Smooth muscle cell (in vitro differentiated cells): Measurements from ENCODE around the gene HHIP. TPM values are rescaled to one million over a fixed set of nuclear protein-coding genes. Genes with fewer than 3 reads are reported as not detected.

Experiments used
- DNase-seq: peaks from one replicate; lab custom pipeline; 2025; ENCODE audit not compliant: unreplicated experiment; lab: John Stamatoyannopoulos, UW
- H2AFZ ChIP-seq: fragments of 200-600 bp; sonication (generic); 2 replicates; pipeline ENCODE4 v1.6.0; 2016; ENCODE audit warnings: antibody characterized with exemption, low read depth, mild to moderate bottlenecking
- H3F3A ChIP-seq: fragments of 200-600 bp; sonication (generic); 2 replicates; pipeline ENCODE4 v1.6.0; 2017; ENCODE audit warnings: antibody characterized with exemption, low read depth
- H3K27ac ChIP-seq: fragments of 200-600 bp; sonication (generic); 2 replicates; pipeline ENCODE4 v1.5.1; 2016; ENCODE audit warnings: low read depth, mild to moderate bottlenecking
- H3K27me3 ChIP-seq: fragments of 200-600 bp; sonication (generic); 2 replicates; pipeline ENCODE4 v1.6.1; 2016; ENCODE audit warnings: low read depth, mild to moderate bottlenecking
- H3K36me3 ChIP-seq: fragments of 200-600 bp; sonication (generic); 2 replicates; pipeline ENCODE4 v1.5.1; 2016; ENCODE audit warnings: low read depth
- H3K4me1 ChIP-seq: fragments of 200-600 bp; sonication (generic); 2 replicates; pipeline ENCODE4 v1.5.1; 2016; ENCODE audit warnings: low read depth
- H3K4me2 ChIP-seq: fragments of 200-600 bp; sonication (generic); 2 replicates; pipeline ENCODE4 v1.6.0; 2016; ENCODE audit warnings: mild to moderate bottlenecking
- H3K4me3 ChIP-seq: fragments of 200-600 bp; sonication (generic); 2 replicates; pipeline ENCODE4 v1.5.1; 2016; ENCODE audit warnings: mild to moderate bottlenecking
- H3K79me2 ChIP-seq: fragments of 200-600 bp; sonication (generic); 2 replicates; pipeline ENCODE4 v1.6.0; 2016; ENCODE audit warnings: low read depth, mild to moderate bottlenecking
- H3K9ac ChIP-seq: fragments of 200-600 bp; sonication (generic); 2 replicates; pipeline ENCODE4 v1.6.0; 2016; ENCODE audit warnings: low read depth
- H3K9me3 ChIP-seq: fragments of 200-600 bp; sonication (generic); replicated peaks from 2 replicates; pipeline ENCODE4 v1.5.1; 2016; ENCODE audit warnings: low read depth
- H4K20me1 ChIP-seq: fragments of 200-600 bp; sonication (generic); 2 replicates; pipeline ENCODE4 v1.6.0; 2016; ENCODE audit warnings: low read depth
- WGBS: methylation state at CpG from one replicate; pipeline ENCODE4 v1.1.7; 2016; ENCODE audit warnings: low lambda C conversion rate; 5-methylcytosine and 5-hydroxymethylcytosine counted together
- polyA plus RNA-seq: library from polyadenylated mRNA; unstranded; fragments of >200 nt; fragmentation: Nextera tagmentation; extraction: Ambion mirVana; gene quantifications from 2 replicates; pipeline ENCODE4 v1.2.1, GENCODE V29; 2016
- total RNA-seq: library from RNA; depleted of rRNA; stranded (reverse); fragments of >200 nt; gene quantifications from 2 replicates; pipeline ENCODE4 v1.2.3, GENCODE V29; 2014
- TF ChIP-seq, protein P1 (sequence below): fragments of 200-600 bp; sonication (generic); IDR thresholded peaks from 2 replicates; pipeline ENCODE4 v1.5.1; 2017; ENCODE audit warnings: borderline replicate concordance, mild to moderate bottlenecking, antibody characterized with exemption; ENCODE audit not compliant: insufficient read depth, poor library complexity, severe bottlenecking

The HHIP gene
- total and polyA plus RNA-seq, 2 experiments from 2014 or later = 0.67 to 0.96 TPM

DNA sequence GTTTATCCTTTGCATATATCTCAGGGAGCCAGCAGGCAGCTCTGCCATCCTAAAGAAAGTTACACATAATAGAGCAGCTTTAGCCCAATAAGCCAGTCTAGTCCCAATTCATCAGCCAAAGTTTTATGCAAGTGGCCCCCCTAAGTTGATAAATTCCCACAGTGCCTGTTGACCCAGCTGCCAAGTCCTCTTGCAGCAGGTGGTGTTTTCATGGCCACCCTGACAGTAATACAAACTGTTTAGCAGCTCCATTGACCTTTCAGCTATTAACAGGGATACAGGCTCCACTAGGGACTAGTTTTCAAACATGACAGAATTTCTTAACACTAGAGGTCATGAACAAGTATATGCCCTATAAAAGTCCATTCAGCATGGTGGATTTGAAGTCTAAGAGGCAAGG, 77.5 kb downstream of the HHIP start:
- H3K4me3 ChIP-seq = no peak overlapping the region
- no peak overlapping the region for H3K27ac ChIP-seq
- no peaks in the 10 kb centered on the region for H3K9me3 ChIP-seq
- no peaks in the 10 kb centered on the region for H3K36me3 ChIP-seq
- H3K27me3 ChIP-seq = no peaks in the 10 kb centered on the region
- no peaks in the 10 kb centered on the region for H4K20me1 ChIP-seq
- no peak for DNase-seq
- TF ChIP-seq, protein P1, sequence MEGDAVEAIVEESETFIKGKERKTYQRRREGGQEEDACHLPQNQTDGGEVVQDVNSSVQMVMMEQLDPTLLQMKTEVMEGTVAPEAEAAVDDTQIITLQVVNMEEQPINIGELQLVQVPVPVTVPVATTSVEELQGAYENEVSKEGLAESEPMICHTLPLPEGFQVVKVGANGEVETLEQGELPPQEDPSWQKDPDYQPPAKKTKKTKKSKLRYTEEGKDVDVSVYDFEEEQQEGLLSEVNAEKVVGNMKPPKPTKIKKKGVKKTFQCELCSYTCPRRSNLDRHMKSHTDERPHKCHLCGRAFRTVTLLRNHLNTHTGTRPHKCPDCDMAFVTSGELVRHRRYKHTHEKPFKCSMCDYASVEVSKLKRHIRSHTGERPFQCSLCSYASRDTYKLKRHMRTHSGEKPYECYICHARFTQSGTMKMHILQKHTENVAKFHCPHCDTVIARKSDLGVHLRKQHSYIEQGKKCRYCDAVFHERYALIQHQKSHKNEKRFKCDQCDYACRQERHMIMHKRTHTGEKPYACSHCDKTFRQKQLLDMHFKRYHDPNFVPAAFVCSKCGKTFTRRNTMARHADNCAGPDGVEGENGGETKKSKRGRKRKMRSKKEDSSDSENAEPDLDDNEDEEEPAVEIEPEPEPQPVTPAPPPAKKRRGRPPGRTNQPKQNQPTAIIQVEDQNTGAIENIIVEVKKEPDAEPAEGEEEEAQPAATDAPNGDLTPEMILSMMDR = no peak
- no peaks in the 10 kb centered on the region for H3K4me1 ChIP-seq
- no peak overlapping the region for H3K9ac ChIP-seq
- H3F3A ChIP-seq = no peaks in the 10 kb centered on the region
- H3K4me2 ChIP-seq = no peak overlapping the region
- no peaks in the 10 kb centered on the region for H3K79me2 ChIP-seq
- no peak overlapping the region for H2AFZ ChIP-seq

DNA sequence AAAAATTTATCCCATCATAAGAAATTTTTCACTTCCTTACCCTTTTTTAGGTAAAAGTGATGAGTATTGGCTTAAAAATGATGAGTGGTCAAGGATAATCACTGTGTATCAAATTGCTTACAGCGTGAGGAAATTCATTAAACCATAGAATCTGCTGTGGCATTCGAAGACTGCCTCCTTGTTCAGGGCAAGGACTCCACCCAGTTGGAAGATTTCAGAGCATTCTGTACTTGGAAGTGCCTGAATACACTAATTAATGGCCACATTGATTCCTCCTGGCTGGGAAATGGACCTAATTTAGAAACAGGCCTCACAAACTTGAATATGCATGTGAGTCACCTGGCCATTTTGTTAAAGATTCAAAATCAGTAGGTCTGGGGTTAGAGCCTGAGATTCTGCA, 83.2 kb downstream of the HHIP start:
- H3K4me2 ChIP-seq = no peak overlapping the region
- no peaks in the 10 kb centered on the region for H3K36me3 ChIP-seq
- H3K9ac ChIP-seq = no peak overlapping the region
- no peak overlapping the region for H3K4me3 ChIP-seq
- WGBS = 92% methylated on average over 2 of the region's 2 CpGs
- no peaks in the 10 kb centered on the region for H4K20me1 ChIP-seq
- H3K4me1 ChIP-seq = peaks cover 5% of the 10 kb centered on the region
- peaks cover 2% of the 10 kb centered on the region for H3K27me3 ChIP-seq
- H3F3A ChIP-seq = no peaks in the 10 kb centered on the region
- H3K9me3 ChIP-seq = no peaks in the 10 kb centered on the region
- no peak overlapping the region for H2AFZ ChIP-seq
- TF ChIP-seq, protein P1 = no peak
- no peaks in the 10 kb centered on the region for H3K79me2 ChIP-seq
- DNase-seq = no peak
- H3K27ac ChIP-seq = no peak overlapping the region

DNA sequence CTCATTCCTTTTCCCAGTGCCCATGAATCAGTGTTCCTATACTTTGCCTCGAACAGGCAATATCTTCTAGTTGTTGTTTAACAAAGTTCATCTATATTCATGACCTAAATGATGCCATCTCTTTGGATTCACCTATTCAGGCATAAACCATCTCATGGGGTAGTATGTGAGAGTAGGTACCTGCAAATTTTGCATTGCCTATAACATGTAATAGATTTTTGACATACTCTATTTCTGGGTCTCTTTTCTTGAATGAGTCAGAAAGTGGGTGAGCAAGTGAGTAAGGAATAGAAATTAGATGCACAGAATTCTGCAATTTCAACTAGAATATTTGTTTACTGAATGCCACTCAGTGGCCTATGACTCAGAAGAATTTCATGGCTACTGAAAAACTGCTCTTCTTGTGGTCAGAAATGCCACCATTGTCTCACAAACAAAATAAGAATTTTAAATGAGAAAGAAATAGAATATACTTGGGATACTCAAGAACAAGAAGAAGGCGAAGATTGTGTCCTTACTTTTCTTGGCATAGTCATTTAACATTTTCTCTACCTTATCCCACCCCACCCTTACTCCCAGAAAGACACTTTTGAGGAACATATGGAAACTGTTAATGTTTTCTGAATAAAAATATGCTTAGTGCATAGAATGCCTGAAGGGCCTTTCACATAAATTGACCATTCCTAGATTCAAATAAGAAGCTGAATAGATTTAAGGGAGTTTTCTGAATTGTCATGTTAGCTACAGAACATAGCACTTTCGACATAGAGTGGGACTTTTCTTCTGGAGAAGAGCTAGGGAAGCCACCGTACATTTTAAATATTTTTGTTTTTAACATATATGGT, 86.8 kb downstream of the HHIP start:
- H2AFZ ChIP-seq = no peak overlapping the region
- TF ChIP-seq, protein P1 = no peak
- no peak overlapping the region for H3K4me2 ChIP-seq
- DNase-seq = no peak
- H3K4me3 ChIP-seq = no peak overlapping the region
- peaks cover 5% of the 10 kb centered on the region for H3F3A ChIP-seq
- H3K9ac ChIP-seq = no peak overlapping the region
- peak overlapping the region; percentile 9 for H3K27ac ChIP-seq
- no peaks in the 10 kb centered on the region for H3K36me3 ChIP-seq
- no peaks in the 10 kb centered on the region for H3K9me3 ChIP-seq
- 66% methylated on average over 4 of the region's 4 CpGs for WGBS
- no peaks in the 10 kb centered on the region for H3K79me2 ChIP-seq
- H4K20me1 ChIP-seq = no peaks in the 10 kb centered on the region
- peaks cover 14% of the 10 kb centered on the region for H3K4me1 ChIP-seq
- peaks cover 9% of the 10 kb centered on the region for H3K27me3 ChIP-seq

DNA sequence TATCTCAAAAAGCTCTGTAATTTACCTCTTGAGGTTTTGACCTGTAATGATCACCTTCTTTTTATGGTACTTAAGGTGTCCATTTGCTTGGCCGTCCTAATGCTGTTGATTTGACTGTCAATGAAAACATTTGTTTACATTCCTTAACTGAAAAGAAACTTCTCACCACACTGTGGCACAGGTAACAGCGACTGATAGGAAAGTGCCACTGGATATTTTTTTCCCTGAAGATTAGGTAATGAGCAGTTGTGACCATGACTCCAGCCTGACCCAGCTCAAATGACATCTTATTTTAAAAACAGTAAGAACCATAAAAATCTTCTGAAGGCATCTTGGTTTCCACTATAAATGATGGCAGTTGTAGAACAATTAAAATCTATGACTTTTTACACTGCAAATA, 87.6 kb downstream of the HHIP start:
- H3F3A ChIP-seq = peaks cover 5% of the 10 kb centered on the region
- H3K27me3 ChIP-seq = peaks cover 9% of the 10 kb centered on the region
- H3K9me3 ChIP-seq = no peaks in the 10 kb centered on the region
- H3K4me3 ChIP-seq = no peak overlapping the region
- no peak overlapping the region for H3K9ac ChIP-seq
- H3K4me1 ChIP-seq = peaks cover 14% of the 10 kb centered on the region
- no peak overlapping the region for H2AFZ ChIP-seq
- TF ChIP-seq, protein P1 = no peak
- H4K20me1 ChIP-seq = no peaks in the 10 kb centered on the region
- no peaks in the 10 kb centered on the region for H3K79me2 ChIP-seq
- H3K36me3 ChIP-seq = no peaks in the 10 kb centered on the region
- H3K4me2 ChIP-seq = no peak overlapping the region
- WGBS = 65% methylated on average over 2 of the region's 2 CpGs
- peak overlapping the region; percentile 9 for H3K27ac ChIP-seq
- DNase-seq = no peak
